ENCODE measurements around the gene GAS2L2.

DNA sequence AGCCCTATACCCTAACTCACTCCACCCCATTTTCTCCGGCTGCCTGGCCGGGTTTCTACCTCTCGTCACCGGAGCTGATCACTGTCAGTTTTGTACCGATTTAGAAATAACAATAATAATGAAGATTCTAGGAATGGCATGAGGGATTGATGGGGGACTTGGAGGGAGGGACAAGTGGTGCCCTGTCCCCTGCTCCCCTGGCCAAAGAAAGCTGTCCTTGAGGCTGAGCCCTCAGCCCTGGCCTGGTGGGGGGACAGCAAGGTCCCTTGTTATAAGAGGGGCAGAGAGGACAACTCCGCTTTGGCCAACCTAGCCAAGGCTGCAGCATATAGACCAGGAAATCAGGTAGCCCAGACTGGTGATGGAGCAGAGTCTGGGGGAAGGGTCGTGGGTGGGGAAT is 10.5 kb downstream of the GAS2L2 start:
- TF ChIP-seq POLR2AphosphoS5 (IDR thresholded peaks at IDR 0.05; ENCODE audit: borderline replicate concordance, low read depth, low read length): no peak
- no peak for TF ChIP-seq EZH2 (IDR thresholded peaks at IDR 0.05)

All from SK-N-MC (cell line).